Measurements from ENCODE around the gene CFLAR.
"Not testable (repeated sequence)": the region's sequence is repeated elsewhere in the genome, so short reads cannot be mapped to it uniquely, and the experiment has no call there.

Gene CFLAR

GRCh38 chr2:201149064-201149820 lies 33.3 kb downstream of the CFLAR start:
- no peak for DNase-seq

GRCh38 chr2:201149821-201150165 lies 33.8 kb downstream of the CFLAR start:
- not testable (repeated sequence) for DNase-seq

- DNase-seq: no peak
These were observed 34.6 kb downstream of the CFLAR start for GRCh38 chr2:201150454-201151020.

DNA sequence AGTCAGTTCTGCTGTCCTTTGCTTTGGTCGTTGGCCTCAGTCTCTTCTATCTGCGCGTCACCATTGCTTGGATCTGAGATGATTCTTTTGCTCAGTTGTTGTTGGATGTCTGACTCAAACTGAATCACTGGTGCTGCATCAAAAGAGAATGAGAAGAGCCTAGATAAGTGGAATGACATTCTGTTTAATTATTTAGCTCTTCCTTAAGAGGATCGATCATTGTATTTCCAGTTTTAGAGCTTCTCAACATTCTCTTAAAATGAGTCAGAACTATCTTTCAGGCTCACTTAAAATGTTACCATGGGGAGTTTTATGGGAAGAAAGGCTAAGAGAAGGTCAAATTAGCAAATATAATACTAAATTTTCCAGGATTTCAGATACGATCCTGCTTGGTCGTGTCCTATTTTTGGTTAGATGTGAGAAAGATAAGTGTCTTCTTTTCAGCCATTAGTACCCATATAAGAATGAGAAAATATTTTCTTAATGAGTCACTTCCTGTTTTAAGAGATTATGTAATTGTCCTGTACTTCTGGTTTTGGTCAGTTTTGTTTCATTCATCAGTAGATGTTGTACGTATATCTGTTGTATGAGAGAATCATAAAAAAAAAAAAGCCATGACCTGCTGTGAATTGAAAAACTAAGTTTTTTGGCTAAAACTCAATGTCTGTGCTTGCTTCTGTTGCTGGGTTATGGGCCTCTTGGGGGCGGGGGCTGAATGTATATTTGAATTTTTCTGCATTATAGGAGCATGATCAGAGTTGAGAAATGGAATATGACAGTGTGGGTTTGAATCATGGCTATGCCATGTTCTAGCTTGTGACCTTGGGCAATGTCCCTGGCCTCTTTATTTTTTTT lies 35.4 kb downstream of the CFLAR start:
- no peak for DNase-seq

- no peak for DNase-seq
These were observed 36.6 kb downstream of the CFLAR start for GRCh38 chr2:201152517-201152916.

GRCh38 chr2:201152999-201153815 lies 37.2 kb downstream of the CFLAR start:
- DNase-seq: no peak

GRCh38 chr2:201154615-201155399 lies 38.8 kb downstream of the CFLAR start:
- no peak for DNase-seq

DNA sequence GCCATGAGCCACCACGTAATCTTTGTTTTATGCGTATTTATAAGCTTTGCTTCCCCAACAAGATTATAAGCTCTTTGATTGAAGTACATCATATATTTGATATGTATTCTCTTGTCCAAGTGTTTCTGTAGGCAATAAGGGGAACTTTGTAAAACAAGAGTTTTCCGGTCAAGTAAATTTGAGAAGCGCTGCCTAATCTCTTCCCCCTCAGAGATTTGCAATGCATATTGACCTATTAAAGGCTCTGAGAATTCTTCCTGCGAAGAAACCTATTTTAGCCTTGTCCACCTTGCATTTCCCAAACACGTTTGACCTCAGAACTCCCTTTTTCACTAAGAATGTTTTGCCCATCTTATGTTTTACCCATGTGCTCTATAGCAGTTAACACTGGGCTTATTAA lies 40.1 kb downstream of the CFLAR start:
- no peak for DNase-seq

DNA sequence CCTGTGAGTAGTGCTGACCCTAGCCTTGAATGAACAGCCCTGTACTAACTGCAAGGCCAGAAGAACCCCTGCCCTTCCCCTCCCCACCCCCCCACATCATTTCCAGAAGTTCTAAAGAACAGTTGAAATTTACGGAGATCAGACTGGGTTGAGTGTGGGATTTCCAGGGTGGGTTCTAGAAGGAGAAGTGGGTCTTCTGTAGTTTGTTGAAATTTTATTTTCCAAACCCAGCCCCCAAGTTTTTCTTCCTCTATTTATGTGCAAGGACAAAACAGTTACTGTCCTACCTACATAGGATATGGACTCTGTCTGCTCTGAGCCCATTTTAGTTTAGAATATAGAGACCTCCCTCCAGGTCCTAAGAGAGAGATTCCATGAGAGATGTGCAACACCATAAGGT lies 40.7 kb downstream of the CFLAR start:
- no peak for DNase-seq

DNA sequence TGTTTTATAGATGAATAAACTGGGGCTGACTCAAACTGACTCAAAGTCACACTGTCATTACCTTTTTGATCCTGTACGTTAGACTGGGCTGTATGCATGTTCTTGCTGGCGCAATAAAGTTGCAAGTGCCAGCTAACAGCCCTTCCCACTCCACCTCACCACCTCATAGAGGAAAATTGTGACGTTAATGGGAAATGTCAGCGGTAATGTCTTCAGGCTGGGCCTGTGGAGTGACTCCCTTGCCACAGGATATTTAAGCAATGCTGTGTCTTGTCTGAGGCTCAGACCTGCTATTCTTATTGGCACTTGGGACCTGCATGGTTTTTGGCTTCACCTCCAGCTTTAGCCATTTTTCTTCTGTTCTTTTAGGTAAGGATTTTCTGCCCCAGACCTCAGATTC lies 41.7 kb downstream of the CFLAR start:
- no peak for DNase-seq

- peak; percentile 78 for DNase-seq
These were observed 42.4 kb downstream of the CFLAR start for GRCh38 chr2:201158111-201158929.

DNA sequence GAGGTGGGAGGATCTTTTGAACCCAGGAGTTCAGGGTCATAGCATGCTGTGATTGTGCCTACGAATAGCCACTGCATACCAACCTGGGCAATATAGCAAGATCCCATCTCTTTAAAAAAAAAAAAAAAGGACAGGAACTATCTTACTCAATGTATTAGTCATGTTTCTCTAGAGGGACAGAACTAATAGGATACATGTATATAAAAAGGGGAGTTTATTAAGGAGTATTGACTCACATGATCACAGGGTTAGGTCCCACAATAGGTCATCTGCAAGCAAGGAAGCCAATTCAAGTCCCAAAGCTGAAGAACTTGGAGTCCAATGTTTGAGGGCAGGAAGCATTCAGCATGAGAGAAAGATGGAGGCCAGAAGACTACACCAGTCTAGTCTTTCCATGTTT lies 48.2 kb downstream of the CFLAR start:
- DNase-seq: no peak

DNA sequence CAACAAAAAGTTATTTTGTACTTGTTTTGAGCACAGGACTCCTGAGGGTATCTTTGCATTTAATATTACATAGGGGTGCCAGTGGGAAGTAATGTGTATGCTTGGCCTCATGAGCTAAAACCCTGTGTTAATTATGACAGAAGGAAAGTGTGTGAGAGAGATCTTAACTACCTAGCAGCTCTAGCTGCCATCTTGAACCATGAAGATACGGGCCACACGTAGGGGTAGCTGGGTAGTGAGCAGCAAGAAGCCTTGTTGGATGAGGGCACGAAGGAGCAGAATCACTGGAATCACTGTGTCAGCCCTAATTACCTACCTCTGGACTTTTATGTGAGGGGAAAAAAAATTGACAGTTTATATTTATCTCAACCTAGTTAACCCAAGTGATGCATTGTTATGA lies 51.6 kb downstream of the CFLAR start:
- DNase-seq: no peak

GRCh38 chr2:201168496-201168895 lies 52.5 kb downstream of the CFLAR start:
- not testable (repeated sequence) for DNase-seq

DNA sequence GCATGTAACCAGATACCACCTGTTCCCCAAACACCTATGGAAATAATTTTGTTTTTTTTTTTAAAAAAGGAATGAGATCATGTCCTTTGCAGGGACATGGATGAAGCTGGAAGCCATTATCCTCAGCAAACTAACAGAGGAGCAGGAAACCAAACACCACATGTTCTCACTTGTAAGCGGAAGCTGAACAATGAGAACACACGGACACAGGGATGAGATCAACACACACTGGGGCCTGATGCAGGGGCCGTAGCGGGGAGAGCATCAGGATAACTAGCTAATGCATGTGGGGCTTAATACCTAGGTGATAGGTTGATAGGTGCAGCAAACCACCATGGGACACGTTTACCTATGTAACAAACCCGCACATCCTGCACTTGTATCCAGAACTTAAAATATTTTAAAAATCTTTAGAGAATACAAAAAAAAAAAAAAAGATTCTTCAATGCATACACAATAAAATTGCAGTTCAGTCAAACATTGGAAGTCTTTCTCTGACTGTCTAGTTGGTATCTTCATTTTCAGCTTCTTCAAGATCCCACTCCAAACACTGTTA lies 55.4 kb downstream of the CFLAR start:
- no peak for DNase-seq

DNA sequence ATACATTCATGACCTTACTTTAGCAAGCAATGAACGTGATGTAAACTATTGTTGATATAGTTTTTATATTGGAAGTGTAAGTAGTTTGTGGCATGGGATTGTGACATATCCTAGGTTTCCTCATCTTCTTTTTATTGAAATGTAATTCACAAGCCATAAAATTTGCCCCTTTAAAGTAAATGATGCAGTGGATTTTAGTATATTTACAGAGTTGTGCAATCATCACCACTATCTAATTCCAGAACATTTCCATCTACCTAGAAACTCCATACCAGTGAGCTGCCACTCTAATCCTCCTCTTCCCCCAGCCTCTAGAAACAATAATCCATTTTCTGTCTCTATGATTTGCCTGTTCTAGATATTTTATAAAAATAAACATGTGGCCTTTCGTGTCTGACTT lies 56.3 kb downstream of the CFLAR start:
- no peak for DNase-seq

DNA sequence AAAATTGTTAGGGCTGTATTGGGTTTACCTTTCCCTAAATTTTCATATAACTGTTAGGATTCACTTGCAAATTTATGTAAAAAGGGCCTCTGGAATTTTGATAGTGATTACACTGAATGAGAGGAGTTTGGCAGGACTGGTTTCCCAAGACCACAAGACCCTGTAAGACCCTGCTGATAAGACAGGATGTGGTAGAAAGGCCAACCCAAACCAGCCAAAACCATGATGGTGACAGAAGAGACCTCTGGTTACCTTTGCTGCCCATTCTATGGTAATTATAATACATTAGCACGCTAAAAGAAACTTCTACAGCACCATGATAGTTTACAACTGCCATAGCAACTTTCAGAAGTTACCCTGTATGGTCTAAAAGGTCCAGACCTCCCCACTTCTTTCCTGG lies 58.7 kb downstream of the CFLAR start:
- no peak for DNase-seq

DNA sequence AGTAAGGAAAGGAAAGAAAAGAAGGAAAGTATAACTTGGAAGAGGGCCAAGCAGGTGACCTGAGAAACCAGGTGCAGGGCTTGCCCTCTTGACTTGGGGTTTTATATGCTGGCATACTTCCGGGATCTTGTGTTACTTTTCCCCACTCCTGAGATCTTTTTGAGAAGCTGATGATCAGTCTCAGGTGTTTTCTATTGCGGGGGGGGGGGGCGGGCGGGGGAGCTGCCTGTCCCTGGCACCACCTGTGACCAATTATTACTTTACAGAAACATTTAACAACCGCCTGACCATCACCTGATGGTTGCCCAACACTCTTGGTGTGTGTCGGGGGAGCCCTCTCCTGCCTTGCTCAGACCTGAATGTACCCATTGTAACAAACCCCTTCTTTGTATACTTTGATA lies 60.1 kb downstream of the CFLAR start:
- no peak for DNase-seq

DNA sequence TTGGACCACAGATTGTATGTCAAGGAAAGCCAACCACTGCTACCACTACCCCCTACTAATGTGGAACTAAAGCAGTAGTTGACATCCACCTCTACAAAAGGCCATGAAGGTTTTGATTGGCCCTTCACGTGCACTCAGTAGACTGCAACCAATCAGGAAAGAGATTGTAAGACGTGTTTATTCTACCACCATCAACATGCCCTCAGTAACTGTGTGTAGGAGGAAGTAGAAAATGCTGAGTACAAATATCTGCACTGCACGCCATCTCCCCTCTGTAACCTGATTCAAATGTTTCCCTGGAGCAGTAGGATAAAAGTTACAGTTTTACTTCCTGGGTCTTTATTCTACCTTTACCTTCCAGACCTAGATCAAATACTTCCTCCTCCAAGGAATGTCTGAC lies 64.0 kb downstream of the CFLAR start:
- no peak for DNase-seq

- peak; percentile 82 for DNase-seq
These were observed 66.8 kb downstream of the CFLAR start, which contains the start of gene CASP10 for GRCh38 chr2:201182650-201183364. TSS of gene CASP10 (plus strand) at chr2:201183141. CDS start at chr2:201185778, 2,637 bp downstream.
